H9 (cell line): ENCODE data around the gene LRMDA. TPM values are rescaled to one million over a fixed set of nuclear protein-coding genes. Genes with fewer than 3 reads are reported as not detected.

Experiments
- DNase-seq: peaks from one replicate; pipeline ENCODE4 v3.0.0-alpha.2; 2017
- H2AFZ ChIP-seq: one replicate; pipeline ENCODE4 v1.6.1; 2013; ENCODE audit warnings: mild to moderate bottlenecking, low read length, control low read depth, moderate library complexity
- H2AK5ac ChIP-seq: 2 replicates; pipeline ENCODE4 v1.6.1; 2013; ENCODE audit warnings: low read length, control low read depth, mixed read lengths; ENCODE audit not compliant: insufficient read length
- H2BK120ac ChIP-seq: one replicate; pipeline ENCODE4 v1.6.1; 2013; ENCODE audit warnings: low read depth, mild to moderate bottlenecking, low read length, control low read depth, inconsistent platforms; ENCODE audit not compliant: poor library complexity, severe bottlenecking
- H2BK12ac ChIP-seq: 2 replicates; pipeline ENCODE4 v1.6.1; 2013; ENCODE audit warnings: low read length, control low read depth, mixed read lengths, low read depth; ENCODE audit not compliant: insufficient read length
- H2BK15ac ChIP-seq: 2 replicates; pipeline ENCODE4 v1.6.1; 2013; ENCODE audit warnings: low read depth, low read length, control low read depth
- H2BK20ac ChIP-seq: one replicate; pipeline ENCODE4 v1.6.1; 2013; ENCODE audit warnings: low read depth, mild to moderate bottlenecking, low read length, control low read depth, inconsistent platforms; ENCODE audit not compliant: poor library complexity, severe bottlenecking
- H2BK5ac ChIP-seq: 2 replicates; pipeline ENCODE4 v1.6.1; 2013; ENCODE audit warnings: low read length, control low read depth, mixed read lengths; ENCODE audit not compliant: insufficient read length
- H3K14ac ChIP-seq: 2 replicates; pipeline ENCODE4 v1.6.1; 2013; ENCODE audit warnings: low read length, control low read depth; ENCODE audit not compliant: insufficient read depth
- H3K18ac ChIP-seq: 2 replicates; pipeline ENCODE4 v1.6.1; 2013; ENCODE audit warnings: low read depth, mild to moderate bottlenecking, mixed read lengths, low read length, control low read depth; ENCODE audit not compliant: insufficient read length
- H3K23ac ChIP-seq: 2 replicates; pipeline ENCODE4 v1.6.1; 2013; ENCODE audit warnings: low read length, control low read depth, mixed read lengths, low read depth; ENCODE audit not compliant: insufficient read length
- H3K23me2 ChIP-seq: 2 replicates; pipeline ENCODE4 v1.6.1; 2013; ENCODE audit warnings: low read depth, mild to moderate bottlenecking, mixed read lengths, low read length, control low read depth; ENCODE audit not compliant: insufficient read length, poor library complexity, severe bottlenecking
- H3K27ac ChIP-seq: 2 replicates; pipeline ENCODE4 v1.5.1; 2013; ENCODE audit warnings: low read length, control low read depth, mixed read lengths, low read depth; ENCODE audit not compliant: insufficient read length
- H3K27me3 ChIP-seq: 2 replicates; pipeline ENCODE4 v1.6.1; 2013; ENCODE audit warnings: low read length, control low read depth, inconsistent platforms; ENCODE audit not compliant: insufficient read depth
- H3K4ac ChIP-seq: 2 replicates; pipeline ENCODE4 v1.6.1; 2013; ENCODE audit warnings: low read depth, mild to moderate bottlenecking, control low read depth, inconsistent platforms, low read length, moderate library complexity
- H3K4me1 ChIP-seq: 2 replicates; pipeline ENCODE4 v1.6.1; 2013; ENCODE audit warnings: low read length, control low read depth, inconsistent platforms; ENCODE audit not compliant: insufficient read depth
- H3K4me2 ChIP-seq: 2 replicates; pipeline ENCODE4 v1.6.1; 2013; ENCODE audit warnings: low read length, control low read depth, mixed read lengths; ENCODE audit not compliant: insufficient read length, insufficient read depth
- H3K56ac ChIP-seq: 2 replicates; pipeline ENCODE4 v1.6.1; 2013; ENCODE audit warnings: low read depth, mild to moderate bottlenecking, mixed read lengths, low read length, control low read depth; ENCODE audit not compliant: insufficient read length
- H3K79me1 ChIP-seq: 2 replicates; pipeline ENCODE4 v1.6.1; 2013; ENCODE audit warnings: low read depth, mild to moderate bottlenecking, moderate library complexity, low read length, control low read depth, inconsistent platforms; ENCODE audit not compliant: insufficient read depth, poor library complexity, severe bottlenecking
- H3K79me2 ChIP-seq: 2 replicates; pipeline ENCODE4 v1.6.1; 2013; ENCODE audit warnings: low read length, control low read depth, inconsistent platforms; ENCODE audit not compliant: insufficient read depth
- H3K9ac ChIP-seq: 2 replicates; pipeline ENCODE4 v1.6.1; 2013; ENCODE audit warnings: low read length, control low read depth, mixed read lengths; ENCODE audit not compliant: insufficient read length; ENCODE audit errors: extremely low read depth
- H3K9me3 ChIP-seq: one replicate; pipeline ENCODE4 v1.6.1; 2013; ENCODE audit warnings: low read depth, low read length, inconsistent platforms; ENCODE audit not compliant: control insufficient read depth
- H3T11ph ChIP-seq: one replicate; pipeline ENCODE4 v1.6.1; 2013; ENCODE audit warnings: mild to moderate bottlenecking, low read length, control low read depth, inconsistent platforms
- H4K20me1 ChIP-seq: one replicate; pipeline ENCODE4 v1.6.1; 2013; ENCODE audit not compliant: control insufficient read depth, insufficient read length, insufficient read depth
- H4K5ac ChIP-seq: 2 replicates; pipeline ENCODE4 v1.6.1; 2013; ENCODE audit warnings: low read depth, mild to moderate bottlenecking, mixed read lengths, low read length, control low read depth; ENCODE audit not compliant: insufficient read length
- H4K8ac ChIP-seq: replicated peaks from 2 replicates; pipeline ENCODE4 v1.6.1; 2013; ENCODE audit warnings: low read length, control low read depth, mixed read lengths, low read depth; ENCODE audit not compliant: insufficient read length
- H4K91ac ChIP-seq: 2 replicates; pipeline ENCODE4 v1.6.1; 2013; ENCODE audit warnings: low read depth, mild to moderate bottlenecking, moderate library complexity, mixed read lengths, low read length, control low read depth; ENCODE audit not compliant: insufficient read length
- H3K27ac Mint-ChIP-seq, 3 experiments: 2 replicates in 2 of 3; 3 replicates in 1 of 3; pipeline ENCODE4 v1.8.0; 2020 to 2021; ENCODE audit warnings: mixed read lengths in 3 of 3, mild to moderate bottlenecking in 1 of 3, moderate library complexity in 1 of 3
- H3K27me3 Mint-ChIP-seq: 2 replicates; pipeline ENCODE4 v1.8.0; 2021; ENCODE audit warnings: low read depth, mild to moderate bottlenecking, moderate library complexity, mixed read lengths
- H3K36me3 Mint-ChIP-seq, 3 experiments: 2 replicates in 2 of 3; 3 replicates in 1 of 3; pipeline ENCODE4 v1.8.0; 2020 to 2021; ENCODE audit warnings: low read depth in 3 of 3, mixed read lengths in 3 of 3; ENCODE audit not compliant: insufficient read depth in 1 of 3
- H3K4me1 Mint-ChIP-seq, 2 experiments: 2 replicates each; pipeline ENCODE4 v1.8.0; 2020; ENCODE audit warnings: mixed read lengths in 2 of 2
- H3K4me3 Mint-ChIP-seq, 2 experiments: 2 replicates in 1 of 2; 3 replicates in 1 of 2; pipeline ENCODE4 v1.8.0; 2020 to 2021; ENCODE audit warnings: mild to moderate bottlenecking in 2 of 2, mixed read lengths in 2 of 2, moderate library complexity in 1 of 2
- H3K9me3 Mint-ChIP-seq, 2 experiments: 2 replicates in 1 of 2; 3 replicates in 1 of 2; pipeline ENCODE4 v1.8.0; 2020; ENCODE audit warnings: mild to moderate bottlenecking in 2 of 2, mixed read lengths in 2 of 2, moderate library complexity in 1 of 2
- WGBS: extraction: QIAGEN DNeasy Blood & Tissue Kit; methylation state at CpG from one replicate; pipeline ENCODE4 v1.1.7; 2013; ENCODE audit warnings: missing lambda C conversion rate, low lambda C conversion rate, mixed read lengths; ENCODE audit not compliant: insufficient read length; ENCODE audit errors: extremely low coverage; 5-methylcytosine and 5-hydroxymethylcytosine counted together
- total RNA-seq: library from RNA; stranded (reverse); gene quantifications from 2 replicates; pipeline ENCODE4 v1.2.1, GENCODE V29; 2021
- TF ChIP-seq, protein P1 (sequence below): fragments of 200-600 bp; sonication (generic); conservative IDR thresholded peaks from 3 replicates; pipeline ENCODE4 v1.8.0; 2021; ENCODE audit warnings: antibody characterized with exemption, mild to moderate bottlenecking

The LRMDA gene
- total RNA-seq, 1 experiment from 2014 or later, result 1.8 TPM

DNA sequence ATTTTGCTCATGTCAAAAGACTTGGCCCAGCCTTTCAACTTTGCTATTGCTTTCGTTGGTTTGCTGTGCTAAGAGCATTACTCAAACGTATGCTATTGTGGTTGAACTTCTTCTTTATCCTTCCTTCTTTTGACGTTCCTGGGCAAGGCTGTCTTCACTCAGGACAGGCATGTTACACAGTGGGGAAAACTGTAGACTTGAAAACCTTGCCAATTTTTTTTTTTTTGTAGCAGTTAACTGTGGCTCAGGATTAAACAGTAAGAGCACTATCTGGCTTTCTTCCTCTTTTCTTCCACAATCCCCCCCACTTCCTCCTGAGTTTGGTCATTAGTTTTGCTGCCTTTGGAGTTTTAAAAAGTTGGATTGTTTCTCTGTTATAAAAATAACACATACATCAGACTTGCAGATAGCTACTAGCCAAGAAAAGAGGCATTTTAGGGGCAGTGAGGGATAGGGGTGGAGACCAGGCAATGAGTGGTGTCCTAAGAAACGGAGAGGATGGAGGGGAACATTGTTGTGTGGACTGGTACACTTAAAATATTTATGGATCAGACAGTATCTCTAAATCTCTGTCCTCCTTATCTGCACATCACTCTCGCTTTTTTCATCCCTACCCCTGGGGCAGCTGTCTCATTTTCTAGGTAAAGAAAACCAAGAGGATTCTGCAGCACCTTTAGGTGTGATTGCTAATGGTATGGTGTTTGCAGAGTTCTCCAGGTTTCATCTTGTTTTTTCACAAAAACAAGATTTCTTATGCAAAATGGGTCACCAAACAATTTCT is 181.7 kb downstream of the LRMDA start:
- H2BK15ac ChIP-seq, result no peak overlapping the region
- no peak overlapping the region for H3K9ac ChIP-seq
- H3K27ac ChIP-seq, result no peak overlapping the region
- H3K9me3 ChIP-seq, result no peaks in the 10 kb centered on the region
- H3K79me1 ChIP-seq, result no peaks in the 10 kb centered on the region
- peaks cover 20 to 33% of the 10 kb centered on the region in 2 experiments for H3K4me1 Mint-ChIP-seq
- no peak overlapping the region for H3K27ac Mint-ChIP-seq
- no peaks in the 10 kb centered on the region for H3K27me3 ChIP-seq
- peaks cover 4% of the 10 kb centered on the region; the same call in 1 of the 2 replicates for H3K4me1 ChIP-seq
- H2AK5ac ChIP-seq, result no peak overlapping the region
- H3K23ac ChIP-seq, result no peak overlapping the region
- no peak overlapping the region for H3K4me3 Mint-ChIP-seq
- TF ChIP-seq, protein P1, sequence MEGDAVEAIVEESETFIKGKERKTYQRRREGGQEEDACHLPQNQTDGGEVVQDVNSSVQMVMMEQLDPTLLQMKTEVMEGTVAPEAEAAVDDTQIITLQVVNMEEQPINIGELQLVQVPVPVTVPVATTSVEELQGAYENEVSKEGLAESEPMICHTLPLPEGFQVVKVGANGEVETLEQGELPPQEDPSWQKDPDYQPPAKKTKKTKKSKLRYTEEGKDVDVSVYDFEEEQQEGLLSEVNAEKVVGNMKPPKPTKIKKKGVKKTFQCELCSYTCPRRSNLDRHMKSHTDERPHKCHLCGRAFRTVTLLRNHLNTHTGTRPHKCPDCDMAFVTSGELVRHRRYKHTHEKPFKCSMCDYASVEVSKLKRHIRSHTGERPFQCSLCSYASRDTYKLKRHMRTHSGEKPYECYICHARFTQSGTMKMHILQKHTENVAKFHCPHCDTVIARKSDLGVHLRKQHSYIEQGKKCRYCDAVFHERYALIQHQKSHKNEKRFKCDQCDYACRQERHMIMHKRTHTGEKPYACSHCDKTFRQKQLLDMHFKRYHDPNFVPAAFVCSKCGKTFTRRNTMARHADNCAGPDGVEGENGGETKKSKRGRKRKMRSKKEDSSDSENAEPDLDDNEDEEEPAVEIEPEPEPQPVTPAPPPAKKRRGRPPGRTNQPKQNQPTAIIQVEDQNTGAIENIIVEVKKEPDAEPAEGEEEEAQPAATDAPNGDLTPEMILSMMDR, result no peak
- peaks cover 14% of the 10 kb centered on the region for H3K27me3 Mint-ChIP-seq
- no peak overlapping the region for H2BK5ac ChIP-seq
- no peaks in the 10 kb centered on the region for H3K9me3 Mint-ChIP-seq
- no peaks in the 10 kb centered on the region for H4K20me1 ChIP-seq
- H3K23me2 ChIP-seq, result no peaks in the 10 kb centered on the region
- H2AFZ ChIP-seq, result no peak overlapping the region
- no CpG with 5 or more reads among the region's 5 CpGs for WGBS
- no peak overlapping the region for H3K4ac ChIP-seq
- H2BK12ac ChIP-seq, result no peak overlapping the region
- no peak overlapping the region for H3T11ph ChIP-seq
- no peak for DNase-seq
- no peaks in the 10 kb centered on the region for H3K79me2 ChIP-seq
- no peak overlapping the region for H4K91ac ChIP-seq
- H4K8ac ChIP-seq, result no peak overlapping the region
- H3K14ac ChIP-seq, result no peak overlapping the region
- H3K4me2 ChIP-seq, result no peak overlapping the region
- no peak overlapping the region for H2BK120ac ChIP-seq
- no peak overlapping the region for H4K5ac ChIP-seq
- no peak overlapping the region for H3K56ac ChIP-seq
- H3K36me3 Mint-ChIP-seq, result no peaks in the 10 kb centered on the region
- H3K18ac ChIP-seq, result no peak overlapping the region
- H2BK20ac ChIP-seq, result no peak overlapping the region
